ENCODE data around the gene SCRN2. TPM values are rescaled to one million over a fixed set of nuclear protein-coding genes. Genes with fewer than 3 reads are reported as not detected.

Gene SCRN2
- polyA plus RNA-seq, 1 donor from 2014 or later, result 19.8 TPM

- Mint-ChIP-seq H3K27me3 (peaks cover 6% of the 10 kb centered on the region), H3K4me1 (peaks cover 0 to 2% (median 0%) of the 10 kb centered on the region in 3 donors), H3K36me3 (peaks cover 2% of the 10 kb centered on the region), H3K4me3 (no peak overlapping the region), H3K27ac (no peak overlapping the region), H3K9me3 (no peaks in the 10 kb centered on the region)
Measured at GRCh38 chr17:47802341-47803022, 38.6 kb downstream of the SCRN2 start.

- H3K4me3 Mint-ChIP-seq, result no peak overlapping the region
- no peaks in the 10 kb centered on the region for H3K9me3 Mint-ChIP-seq
- H3K27ac Mint-ChIP-seq, result no peak overlapping the region
- H3K4me1 Mint-ChIP-seq, result peaks cover 0 to 2% (median 0%) of the 10 kb centered on the region in 3 donors
- H3K36me3 Mint-ChIP-seq, result peaks cover under 1% of the 10 kb centered on the region
- peaks cover 6% of the 10 kb centered on the region for H3K27me3 Mint-ChIP-seq
Measured at GRCh38 chr17:47801906-47802305, 39.2 kb downstream of the SCRN2 start.

- H3K36me3 Mint-ChIP-seq, result no peaks in the 10 kb centered on the region
- no peak overlapping the region for H3K4me3 Mint-ChIP-seq
- H3K27ac Mint-ChIP-seq, result no peak overlapping the region
- H3K27me3 Mint-ChIP-seq, result peaks cover 9% of the 10 kb centered on the region
- H3K4me1 Mint-ChIP-seq, result peaks cover 0 to 2% (median 0%) of the 10 kb centered on the region in 3 donors
- H3K9me3 Mint-ChIP-seq, result no peaks in the 10 kb centered on the region
Measured at GRCh38 chr17:47801176-47801765, 39.8 kb downstream of the SCRN2 start.

DNA sequence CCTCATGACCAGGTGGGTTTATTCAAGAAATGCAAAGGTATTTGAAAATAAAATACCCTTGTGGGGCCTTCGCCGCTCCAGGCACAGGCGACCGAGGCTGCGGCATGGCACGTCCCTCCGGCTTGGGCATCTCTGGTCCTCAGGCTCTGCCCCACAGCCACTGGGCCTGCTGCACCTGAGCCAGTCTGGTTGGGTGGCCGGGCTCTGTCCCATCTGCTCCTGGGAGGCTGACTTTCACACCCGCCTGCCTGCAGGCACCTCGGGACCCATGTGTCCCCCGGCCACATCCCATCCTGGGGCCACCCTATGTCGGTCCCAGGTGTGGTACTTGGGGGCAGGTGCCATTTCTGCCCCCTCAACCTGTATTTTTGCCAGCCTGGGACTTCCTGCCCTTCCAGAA lies 40.4 kb downstream of the SCRN2 start:
- Mint-ChIP-seq H3K9me3 (no peaks in the 10 kb centered on the region), H3K27me3 (peaks cover 9% of the 10 kb centered on the region), H3K4me1 (peaks cover 0 to 2% (median 0%) of the 10 kb centered on the region in 3 donors), H3K4me3 (no peak overlapping the region), H3K27ac (no peak overlapping the region), H3K36me3 (no peaks in the 10 kb centered on the region)

GRCh38 chr17:47797797-47798196 lies 43.3 kb downstream of the SCRN2 start:
- H3K4me1 Mint-ChIP-seq, result peaks cover 0 to 2% (median 0%) of the 10 kb centered on the region in 3 donors
- H3K27ac Mint-ChIP-seq, result no peak overlapping the region
- no peaks in the 10 kb centered on the region for H3K36me3 Mint-ChIP-seq
- H3K27me3 Mint-ChIP-seq, result peaks cover 19% of the 10 kb centered on the region
- H3K4me3 Mint-ChIP-seq, result no peak overlapping the region
- H3K9me3 Mint-ChIP-seq, result no peaks in the 10 kb centered on the region

GRCh38 chr17:47792979-47793378 lies 48.1 kb downstream of the SCRN2 start:
- Mint-ChIP-seq H3K27ac (no peak overlapping the region), H3K4me3 (no peak overlapping the region), H3K36me3 (no peaks in the 10 kb centered on the region), H3K27me3 (peaks cover 45% of the 10 kb centered on the region), H3K9me3 (no peaks in the 10 kb centered on the region), H3K4me1 (peaks cover 4 to 8% (median 5%) of the 10 kb centered on the region in 3 donors)

- no peak overlapping the region for H3K4me3 Mint-ChIP-seq
- H3K4me1 Mint-ChIP-seq, result peaks cover 4 to 11% (median 5%) of the 10 kb centered on the region in 3 donors
- peaks cover 43% of the 10 kb centered on the region for H3K27me3 Mint-ChIP-seq
- no peak overlapping the region for H3K27ac Mint-ChIP-seq
- H3K36me3 Mint-ChIP-seq, result no peaks in the 10 kb centered on the region
- H3K9me3 Mint-ChIP-seq, result no peaks in the 10 kb centered on the region
Measured at GRCh38 chr17:47792457-47792856, 48.6 kb downstream of the SCRN2 start.

DNA sequence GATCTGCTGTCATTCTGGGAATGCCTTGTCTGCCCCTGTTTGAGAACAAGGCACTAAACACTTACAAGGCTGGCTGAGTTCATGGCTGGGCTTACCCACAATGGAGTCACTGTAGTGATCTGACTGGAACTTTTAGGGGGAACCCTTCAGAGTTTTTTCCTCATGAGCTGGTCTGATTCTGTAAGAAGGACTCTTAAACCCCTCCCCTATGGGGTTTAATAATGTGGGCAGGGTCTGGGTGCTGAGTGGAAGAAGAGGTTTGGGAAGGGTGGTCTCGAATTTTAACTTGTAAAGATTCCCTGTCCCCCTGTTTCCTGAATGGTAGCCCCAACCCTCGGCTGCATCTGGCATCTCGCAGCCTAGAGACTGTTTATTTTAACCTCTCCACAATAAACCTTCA lies 50.0 kb downstream of the SCRN2 start:
- H3K27me3 Mint-ChIP-seq, result peaks cover 41% of the 10 kb centered on the region

DNA sequence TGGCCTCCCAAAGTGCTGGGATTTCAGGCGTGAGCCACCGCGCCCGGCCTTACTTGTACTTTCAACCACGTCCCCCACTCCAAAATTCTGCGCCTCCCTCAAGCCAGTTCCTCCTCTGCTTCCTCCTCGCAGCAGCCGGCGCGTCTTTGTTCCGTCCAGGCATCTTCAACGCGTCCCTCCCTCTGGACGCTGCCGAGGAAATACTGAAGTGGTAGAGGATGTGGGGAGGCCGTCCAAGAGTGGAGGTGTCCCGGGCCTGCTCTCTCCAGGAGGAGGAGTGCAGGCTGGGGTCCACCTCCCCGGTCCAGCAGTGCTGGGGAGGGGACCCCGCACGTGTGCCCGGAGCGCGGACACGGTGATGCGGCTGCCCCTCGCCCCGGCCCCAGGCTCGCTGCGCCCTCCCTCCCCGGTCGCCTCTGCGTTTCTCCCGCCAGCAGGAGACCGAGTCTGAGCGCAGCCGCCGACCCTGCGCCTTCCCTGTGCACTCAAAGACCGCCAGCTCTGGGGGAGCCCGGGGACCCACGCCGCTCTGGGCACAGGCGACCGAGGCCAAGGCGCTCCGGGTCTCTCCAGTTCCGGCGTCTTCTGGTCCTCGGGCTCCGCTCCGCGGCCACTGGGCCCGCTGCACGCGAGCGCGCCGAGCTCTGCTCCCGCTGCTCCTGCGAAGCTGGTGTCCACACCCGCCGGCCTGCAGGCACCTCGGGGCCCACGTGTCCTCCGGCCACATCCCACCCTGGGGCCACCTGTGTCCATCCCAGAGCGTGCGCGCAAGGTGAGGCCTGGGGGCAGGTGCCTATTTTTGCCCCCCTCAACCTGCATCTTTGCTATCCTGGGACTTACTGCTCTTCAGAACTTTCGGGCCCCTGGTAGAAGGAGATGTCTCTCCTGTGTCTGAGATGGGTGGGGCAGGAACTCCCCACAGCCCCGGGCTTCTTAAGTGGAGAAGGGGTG lies 51.2 kb downstream of the SCRN2 start:
- H3K36me3 Mint-ChIP-seq, result no peaks in the 10 kb centered on the region
- H3K27me3 Mint-ChIP-seq, result peaks cover 43% of the 10 kb centered on the region
- H3K27ac Mint-ChIP-seq, result peak overlapping the region in 1 of 3 donors; percentile 13
- peak overlapping the region in 3 of 4 donors; percentile 69 to 93 (median 86) for H3K4me3 Mint-ChIP-seq
- H3K4me1 Mint-ChIP-seq, result peaks cover 4 to 11% (median 5%) of the 10 kb centered on the region in 3 donors
- H3K9me3 Mint-ChIP-seq, result no peaks in the 10 kb centered on the region

More for the DNA sequence above, 50.0 kb downstream of the SCRN2 start:
- H3K27ac Mint-ChIP-seq, result no peak overlapping the region
- peaks cover 4 to 11% (median 5%) of the 10 kb centered on the region in 3 donors for H3K4me1 Mint-ChIP-seq
- peak overlapping the region in 2 of 4 donors; percentile 79 to 86 for H3K4me3 Mint-ChIP-seq
- H3K36me3 Mint-ChIP-seq, result no peaks in the 10 kb centered on the region
- no peaks in the 10 kb centered on the region for H3K9me3 Mint-ChIP-seq

Other genes with a start within 250 kb of the SCRN2 start
- 28.4 TPM for gene KPNB1, start 191.4 kb downstream of the SCRN2 start, polyA plus RNA-seq
- gene TBKBP1, start 147.1 kb downstream of the SCRN2 start, polyA plus RNA-seq, result 0.24 TPM
- 10.0 TPM for gene TBX21, start 108.0 kb downstream of the SCRN2 start, polyA plus RNA-seq
- 8.7 TPM for gene OSBPL7, start 19.5 kb downstream of the SCRN2 start, polyA plus RNA-seq
- 36.2 TPM for gene MRPL10, start 9.7 kb downstream of the SCRN2 start, polyA plus RNA-seq
- gene LRRC46, start 9.6 kb downstream of the SCRN2 start, polyA plus RNA-seq, result 0.90 TPM
- gene SP6, start 9.9 kb upstream of the SCRN2 start, polyA plus RNA-seq, result not detected
- 13.7 TPM for gene SP2, start 55.0 kb upstream of the SCRN2 start, polyA plus RNA-seq
- 17.4 TPM for gene PNPO, start 100.3 kb upstream of the SCRN2 start, polyA plus RNA-seq
- gene PRR15L, start 116.6 kb upstream of the SCRN2 start, polyA plus RNA-seq, result not detected
- 80.0 TPM for gene CDK5RAP3, start 129.8 kb upstream of the SCRN2 start, polyA plus RNA-seq
- 1.7 TPM for gene COPZ2, start 196.5 kb upstream of the SCRN2 start, polyA plus RNA-seq
- gene NFE2L1, start 207.1 kb upstream of the SCRN2 start, polyA plus RNA-seq, result 20.5 TPM

All from IgD-negative memory B cell (primary cell).